Glutamatergic neuron (in vitro differentiated cells): ENCODE measurements around the gene PRSS12. TPM values are rescaled to one million over a fixed set of nuclear protein-coding genes. Genes with fewer than 3 reads are reported as not detected.
"Not testable (repeated sequence)": the region's sequence is repeated elsewhere in the genome, so short reads cannot be mapped to it uniquely, and the experiment has no call there.

ENCODE experiments used
- DNase-seq: peaks from one replicate; pipeline ENCODE4 v3.0.0; 2022
- H3K27ac Mint-ChIP-seq: one replicate; pipeline ENCODE4 v1.8.0; 2020; ENCODE audit warnings: mild to moderate bottlenecking, mixed read lengths, inconsistent platforms; ENCODE audit not compliant: unreplicated experiment
- H3K27me3 Mint-ChIP-seq: one replicate; pipeline ENCODE4 v1.8.0; 2020; ENCODE audit warnings: mild to moderate bottlenecking, moderate library complexity, mixed read lengths, inconsistent platforms; ENCODE audit not compliant: unreplicated experiment
- H3K36me3 Mint-ChIP-seq: one replicate; pipeline ENCODE4 v1.8.0; 2020; ENCODE audit warnings: mild to moderate bottlenecking, mixed read lengths, inconsistent platforms; ENCODE audit not compliant: unreplicated experiment
- H3K4me1 Mint-ChIP-seq: one replicate; pipeline ENCODE4 v1.8.0; 2020; ENCODE audit warnings: mild to moderate bottlenecking, low read depth, mixed read lengths, inconsistent platforms; ENCODE audit not compliant: unreplicated experiment
- H3K4me3 Mint-ChIP-seq: one replicate; pipeline ENCODE4 v1.8.0; 2020; ENCODE audit warnings: mild to moderate bottlenecking, mixed read lengths, inconsistent platforms; ENCODE audit not compliant: unreplicated experiment
- H3K9me3 Mint-ChIP-seq: one replicate; pipeline ENCODE4 v1.8.0; 2020; ENCODE audit warnings: mild to moderate bottlenecking, moderate library complexity, mixed read lengths, inconsistent platforms; ENCODE audit not compliant: unreplicated experiment
- CTCF ChIP-seq: fragments of 200-600 bp; sonication (generic); IDR thresholded peaks from one replicate; pipeline ENCODE4 v1.5.0; 2021; ENCODE audit not compliant: partially characterized antibody, unreplicated experiment
- total RNA-seq: library from RNA; stranded (reverse); fragmentation: NEBNext Ultra II Directional; extraction: Animal tissue kit (Norgen Biotek cat#: 25700); gene quantifications from one replicate; pipeline ENCODE4 v1.2.1, GENCODE V29; 2021; ENCODE audit not compliant: unreplicated experiment

PRSS12 gene
- total RNA-seq, 1 donor from 2014 or later, result 113 TPM

GRCh38 chr4:118307643-118308042 lies 45.2 kb downstream of the PRSS12 start:
- peak overlapping the region; percentile 82 for H3K27ac Mint-ChIP-seq
- no peak for DNase-seq
- peaks cover 2% of the 10 kb centered on the region for H3K9me3 Mint-ChIP-seq
- no peak for TF ChIP-seq CTCF
- H3K4me3 Mint-ChIP-seq, result peak overlapping the region; percentile 35
- H3K27me3 Mint-ChIP-seq, result peaks cover 2% of the 10 kb centered on the region
- H3K36me3 Mint-ChIP-seq, result no peaks in the 10 kb centered on the region
- H3K4me1 Mint-ChIP-seq, result peaks cover 30% of the 10 kb centered on the region

- DNase-seq, H3K4me3 Mint-ChIP-seq, H3K27ac Mint-ChIP-seq, H3K36me3 Mint-ChIP-seq, H3K4me1 Mint-ChIP-seq, H3K27me3 Mint-ChIP-seq, H3K9me3 Mint-ChIP-seq: not testable (repeated sequence)
Measured at GRCh38 chr4:118299619-118300018, 53.2 kb downstream of the PRSS12 start.

GRCh38 chr4:118296729-118297128 lies 56.1 kb downstream of the PRSS12 start:
- H3K36me3 Mint-ChIP-seq, result no peaks in the 10 kb centered on the region

GRCh38 chr4:118290951-118291350 lies 61.9 kb downstream of the PRSS12 start:
- Mint-ChIP-seq H3K4me3 (no peak overlapping the region), H3K27me3 (no peaks in the 10 kb centered on the region), H3K9me3 (no peaks in the 10 kb centered on the region), H3K27ac (no peak overlapping the region), H3K36me3 (no peaks in the 10 kb centered on the region), H3K4me1 (no peaks in the 10 kb centered on the region)
- TF ChIP-seq CTCF, result no peak
- no peak for DNase-seq

More at GRCh38 chr4:118296729-118297128, 56.1 kb downstream of the PRSS12 start:
- Mint-ChIP-seq H3K27ac (no peak overlapping the region), H3K4me3 (no peak overlapping the region), H3K4me1 (no peaks in the 10 kb centered on the region), H3K27me3 (no peaks in the 10 kb centered on the region), H3K9me3 (no peaks in the 10 kb centered on the region)
- DNase-seq, result no peak
- TF ChIP-seq CTCF, result no peak

GRCh38 chr4:118289794-118290193 lies 63.0 kb downstream of the PRSS12 start:
- H3K36me3 Mint-ChIP-seq, result no peaks in the 10 kb centered on the region
- no peak for DNase-seq
- TF ChIP-seq CTCF, result no peak
- no peaks in the 10 kb centered on the region for H3K9me3 Mint-ChIP-seq
- no peak overlapping the region for H3K27ac Mint-ChIP-seq
- H3K27me3 Mint-ChIP-seq, result no peaks in the 10 kb centered on the region
- no peak overlapping the region for H3K4me3 Mint-ChIP-seq
- no peaks in the 10 kb centered on the region for H3K4me1 Mint-ChIP-seq
